H1 (cell line): Measurements from ENCODE around the gene CTDP1. TPM values are rescaled to one million over a fixed set of nuclear protein-coding genes. Genes with fewer than 3 reads are reported as not detected.

ENCODE experiments used
- CTCF ChIA-PET: fragments of 300-600 bp; sonication (Branson Sonifier 250); formaldehyde crosslinking; loops from one replicate; lab custom pipeline; 2021; ENCODE audit not compliant: partially characterized antibody; lab: Charles Lee
- POLR2A ChIA-PET: fragments of 300-600 bp; sonication (Branson Sonifier 250); formaldehyde crosslinking; loops from one replicate; lab custom pipeline; 2021; ENCODE audit warnings: inconsistent platforms; ENCODE audit not compliant: partially characterized antibody; lab: Charles Lee
- DNase-seq, 2 experiments: peaks; one replicate each; pipeline versions ENCODE4 v3.0.0 to v3.0.0-alpha.2; 2010 to 2022; ENCODE audit warnings: low spot score in 2 of 2, low read depth in 1 of 2, mixed read lengths in 1 of 2
- FAIRE-seq: peaks from 2 replicates; lab custom pipeline; 2011; peaks lifted over from hg19 to GRCh38; lab: Jason Lieb, UNC
- H2AFZ ChIP-seq: 2 replicates; pipeline ENCODE4 v1.8.1; 2012; ENCODE audit warnings: low read length, inconsistent platforms
- H2AK5ac ChIP-seq: 2 replicates; pipeline ENCODE4 v1.6.1; 2013; ENCODE audit warnings: low read depth, low read length
- H2BK120ac ChIP-seq: replicated peaks from 2 replicates; pipeline ENCODE3; 2013; ENCODE audit warnings: low read depth, low read length, inconsistent platforms
- H2BK12ac ChIP-seq: 2 replicates; pipeline ENCODE4 v1.6.1; 2013; ENCODE audit warnings: low read depth, low read length
- H2BK15ac ChIP-seq: 2 replicates; pipeline ENCODE4 v1.6.1; 2013; ENCODE audit warnings: low read length
- H2BK20ac ChIP-seq: 2 replicates; pipeline ENCODE4 v1.6.1; 2013; ENCODE audit warnings: low read length
- H2BK5ac ChIP-seq: 2 replicates; pipeline ENCODE4 v1.6.1; 2013; ENCODE audit warnings: low read depth, low read length
- H3K14ac ChIP-seq: 2 replicates; pipeline ENCODE4 v1.6.1; 2013; ENCODE audit warnings: inconsistent platforms; ENCODE audit not compliant: insufficient read length
- H3K18ac ChIP-seq: 2 replicates; pipeline ENCODE4 v1.6.1; 2013; ENCODE audit warnings: low read length; ENCODE audit errors: extremely low read depth
- H3K23ac ChIP-seq: 2 replicates; pipeline ENCODE4 v1.6.1; 2013; ENCODE audit warnings: inconsistent platforms; ENCODE audit not compliant: insufficient read length
- H3K23me2 ChIP-seq: 2 replicates; pipeline ENCODE4 v1.6.1; 2013; ENCODE audit warnings: low read depth, low read length
- H3K27ac ChIP-seq: 2 replicates; pipeline ENCODE4 v1.6.1; 2011; ENCODE audit warnings: low read depth, low read length, inconsistent platforms
- H3K27me3 ChIP-seq, 4 experiments: replicated peaks in 1 of 4; 1 replicate in 1 of 4; 2 replicates in 3 of 4; pipeline versions ENCODE4 v1.6.1 to v1.8.1; 2011 to 2013; ENCODE audit warnings: low read length in 3 of 4, mild to moderate bottlenecking in 3 of 4, inconsistent platforms in 2 of 4, mixed read lengths in 2 of 4, moderate library complexity in 1 of 4; ENCODE audit not compliant: control insufficient read depth in 3 of 4, insufficient read depth in 3 of 4; ENCODE audit errors: extremely low read depth in 1 of 4
- H3K36me3 ChIP-seq, 4 experiments: 2 replicates each; pipeline versions ENCODE4 v1.6.1 to v1.8.1; 2011 to 2013; ENCODE audit warnings: mild to moderate bottlenecking in 4 of 4, low read length in 3 of 4, moderate library complexity in 2 of 4, control low read depth in 1 of 4, inconsistent platforms in 1 of 4; ENCODE audit not compliant: insufficient read depth in 4 of 4, control insufficient read depth in 2 of 4
- H3K4ac ChIP-seq: replicated peaks from 2 replicates; pipeline ENCODE3; 2013; ENCODE audit warnings: low read length, low read depth, mixed read lengths, inconsistent platforms; ENCODE audit not compliant: insufficient read length
- H3K4me1 ChIP-seq, 4 experiments: replicated peaks in 1 of 4; 1 replicate in 1 of 4; 2 replicates in 3 of 4; pipeline versions ENCODE4 v1.6.1 to v1.8.1; 2011 to 2013; ENCODE audit warnings: low read length in 3 of 4, inconsistent platforms in 2 of 4, mixed read lengths in 1 of 4; ENCODE audit not compliant: insufficient read depth in 4 of 4, control insufficient read depth in 3 of 4
- H3K4me2 ChIP-seq, 2 experiments: 2 replicates each; pipeline versions ENCODE4 v1.6.1 to v1.8.1; 2011 to 2013; ENCODE audit warnings: low read depth in 2 of 2, low read length in 2 of 2, control low read depth in 1 of 2, inconsistent platforms in 1 of 2, mild to moderate bottlenecking in 1 of 2; ENCODE audit not compliant: insufficient read depth in 1 of 2
- H3K4me3 ChIP-seq, 4 experiments: fragments of 200-600, 300-600 bp in 1 of 4; sonication (generic), shearing (Covaris generic), sonication (Bioruptor Twin) in 1 of 4; 2 replicates each; pipeline versions ENCODE4 v1.5.1 to v1.8.1; 2011 to 2016; ENCODE audit warnings: low read length in 4 of 4, low read depth in 3 of 4, control low read depth in 2 of 4, inconsistent platforms in 2 of 4, mild to moderate bottlenecking in 2 of 4, mixed read lengths in 1 of 4, moderate library complexity in 1 of 4; ENCODE audit not compliant: insufficient read depth in 2 of 4; ENCODE audit errors: extremely low read depth in 1 of 4
- H3K56ac ChIP-seq: replicated peaks from 2 replicates; pipeline ENCODE3; 2013; ENCODE audit warnings: low read depth, mild to moderate bottlenecking, mixed read lengths, low read length, inconsistent platforms; ENCODE audit not compliant: insufficient read length
- H3K79me1 ChIP-seq: 2 replicates; pipeline ENCODE4 v1.6.1; 2013; ENCODE audit warnings: low read depth, low read length, control low read depth
- H3K79me2 ChIP-seq, 2 experiments: 2 replicates each; pipeline versions ENCODE4 v1.6.1 to v1.8.1; 2012 to 2013; ENCODE audit warnings: low read length in 2 of 2, mild to moderate bottlenecking in 2 of 2, inconsistent platforms in 1 of 2; ENCODE audit not compliant: insufficient read depth in 2 of 2, control insufficient read depth in 1 of 2
- H3K9ac ChIP-seq, 4 experiments: replicated peaks in 1 of 4; 1 replicate in 1 of 4; 2 replicates in 3 of 4; pipeline versions ENCODE4 v1.6.1 to v1.8.1; 2011 to 2013; ENCODE audit warnings: low read depth in 3 of 4, low read length in 3 of 4, control low read depth in 2 of 4, mild to moderate bottlenecking in 2 of 4, moderate library complexity in 2 of 4, inconsistent platforms in 1 of 4; ENCODE audit errors: extremely low read depth in 1 of 4
- H3K9me3 ChIP-seq, 2 experiments: 2 replicates each; pipeline versions ENCODE4 v1.6.1 to v1.8.1; 2012 to 2013; ENCODE audit warnings: mild to moderate bottlenecking in 2 of 2, moderate library complexity in 2 of 2, control low read depth in 1 of 2, inconsistent platforms in 1 of 2, low read depth in 1 of 2, low read length in 1 of 2, mixed read lengths in 1 of 2; ENCODE audit not compliant: insufficient read depth in 2 of 2
- H4K20me1 ChIP-seq, 2 experiments: replicated peaks in 1 of 2; 2 replicates each; pipeline versions ENCODE3 to v1.8.1; 2011 to 2013; ENCODE audit warnings: inconsistent platforms in 2 of 2, low read length in 2 of 2, mild to moderate bottlenecking in 1 of 2; ENCODE audit not compliant: insufficient read depth in 2 of 2, control insufficient read depth in 1 of 2
- H4K5ac ChIP-seq: 2 replicates; pipeline ENCODE4 v1.6.1; 2013; ENCODE audit warnings: low read length, low read depth, mixed read lengths, inconsistent platforms; ENCODE audit not compliant: insufficient read length
- H4K8ac ChIP-seq: 2 replicates; pipeline ENCODE4 v1.8.0; 2013; ENCODE audit warnings: mild to moderate bottlenecking, moderate library complexity, low read length, inconsistent platforms; ENCODE audit not compliant: insufficient read depth; ENCODE audit errors: extremely low read depth
- H4K91ac ChIP-seq: replicated peaks from 2 replicates; pipeline ENCODE3; 2013; ENCODE audit warnings: low read length, mixed read lengths, inconsistent platforms; ENCODE audit not compliant: insufficient read length
- BACH1 ChIP-seq: IDR thresholded peaks from 2 replicates; pipeline ENCODE4 v1.6.1; 2012; ENCODE audit warnings: low read length, improper control_type of control experiment
- CBX5 ChIP-seq: fragments of 300-800, 300-1000 bp; sonication (generic); IDR thresholded peaks from 2 replicates; pipeline ENCODE4 v1.7.1; 2016; ENCODE audit warnings: antibody characterized with exemption, low read length, low read depth
- CEBPB ChIP-seq: IDR thresholded peaks from 2 replicates; pipeline ENCODE4 v1.6.1; 2012; ENCODE audit warnings: low read depth, low read length
- CTBP2 ChIP-seq: IDR thresholded peaks from 2 replicates; pipeline ENCODE4 v1.7.0; 2011; ENCODE audit warnings: borderline replicate concordance, mild to moderate bottlenecking, moderate library complexity, mixed read lengths, low read length; ENCODE audit not compliant: insufficient read depth, insufficient read length
- JUN ChIP-seq: IDR thresholded peaks from 2 replicates; pipeline ENCODE4 v1.6.1; 2011; ENCODE audit warnings: low read depth, mild to moderate bottlenecking, improper control_type of control experiment, low read length
- MAFK ChIP-seq: IDR thresholded peaks from 2 replicates; pipeline ENCODE4 v1.6.1; 2012; ENCODE audit warnings: low read depth, mild to moderate bottlenecking, improper control_type of control experiment, low read length
- SAP30 ChIP-seq: fragments of 300-600 bp; sonication (generic); IDR thresholded peaks from 2 replicates; pipeline ENCODE4 v1.7.1; 2012; ENCODE audit warnings: low read length, moderate library complexity, mild to moderate bottlenecking, inconsistent platforms; ENCODE audit not compliant: insufficient read depth, insufficient replicate concordance
- WGBS, 2 experiments: shearing (Covaris generic) in 1 of 2; methylation state at CpG; one replicate each; pipeline versions ENCODE4 v1.1.6 to v1.1.7; 2013 to 2015; ENCODE audit warnings: low lambda C conversion rate in 2 of 2, mixed read lengths in 2 of 2, inconsistent platforms in 1 of 2, low coverage in 1 of 2, missing lambda C conversion rate in 1 of 2; ENCODE audit not compliant: insufficient replicate concordance in 2 of 2, insufficient coverage in 1 of 2, insufficient read length in 1 of 2; ENCODE audit errors: extremely low coverage in 1 of 2, missing lambda C conversion rate in 1 of 2; 5-methylcytosine and 5-hydroxymethylcytosine counted together
- polyA plus RNA-seq, 7 experiments: library from polyadenylated mRNA; depleted of rRNA in 3 of 7; stranded (reverse) in 5 of 7; unstranded in 2 of 7; fragments of >200 nt in 5 of 7; fragments of 200-250 nt in 2 of 7; gene quantifications; 1 replicate in 5 of 7; 2 replicates in 1 of 7; 4 replicates in 1 of 7; pipeline versions ENCODE4 v1.2.1 to v1.2.3, GENCODE V29; 2011 to 2013; ENCODE audit warnings: missing spikeins in 2 of 7, mixed read lengths in 2 of 7
- total RNA-seq: library from RNA; stranded (reverse); fragmentation: NEBNext Ultra II Directional; extraction: Animal tissue kit (Norgen Biotek cat#: 25700); gene quantifications from 2 replicates; pipeline ENCODE4 v1.2.1, GENCODE V29; 2021

Gene CTDP1
- total and polyA plus RNA-seq, 2 of the 8 experiments (the other 6 are each of a cell fraction or from before 2014, with no cell fraction given): 16.6 to 37.0 TPM

DNA sequence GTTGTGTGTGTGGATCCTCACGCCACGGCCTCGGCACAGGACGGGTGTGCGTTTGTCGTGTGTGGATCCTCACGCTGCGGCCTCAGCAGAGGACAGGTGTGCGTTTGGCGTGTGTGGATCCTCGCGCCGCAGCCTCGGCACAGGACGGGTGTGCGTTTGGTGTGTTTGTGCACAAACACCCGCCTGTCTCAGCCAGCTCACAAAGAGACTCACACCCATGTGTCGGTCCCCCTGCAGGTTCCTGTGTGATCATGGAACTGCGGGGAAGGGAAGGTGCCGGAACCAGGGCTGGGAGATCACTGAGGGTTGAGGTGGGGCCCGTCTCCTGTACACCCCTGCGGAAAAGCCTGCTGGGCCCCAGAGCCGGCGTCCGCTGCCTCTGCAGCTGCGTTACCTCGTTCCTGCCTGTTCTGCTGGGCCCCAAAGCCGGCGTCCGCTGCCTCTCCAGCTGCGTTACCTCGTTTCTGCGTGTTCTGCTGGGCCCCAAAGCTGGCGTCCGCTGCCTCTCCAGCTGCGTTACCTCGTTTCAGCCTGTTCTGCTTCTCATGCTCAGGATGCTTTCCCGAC is 53.6 kb downstream of the CTDP1 start:
- Histone ChIP-seq H2BK20ac (no peak overlapping the region), H3K79me2 (no peaks in the 10 kb centered on the region; a peak in 1 of 4 replicates), H3K9me3 (peaks cover 12 to 16% of the 10 kb centered on the region in 2 experiments), H3K56ac (no peak overlapping the region), H2BK12ac (no peak overlapping the region), H3K27ac (no peak overlapping the region), H3K36me3 (peaks cover 5 to 54% (median 41%) of the 10 kb centered on the region in 4 experiments; a peak in 7 of 8 replicates), H3K4me3 (no peak overlapping the region), H3K79me1 (0 out of 2 replicates have a peak, but pooled peaks cover 2% of the 10 kb centered on the region), H4K91ac (no peak overlapping the region), H2AFZ (no peak overlapping the region), H3K9ac (no peak overlapping the region), H4K20me1 (peaks cover 2 to 9% of the 10 kb centered on the region in 2 experiments), H2AK5ac (no peak overlapping the region), H3K18ac (no peak overlapping the region), H3K27me3 (no peaks in the 10 kb centered on the region), H4K8ac (no peak overlapping the region), H2BK15ac (no peak overlapping the region), H2BK5ac (no peak overlapping the region), H3K4ac (no peak overlapping the region), H3K23me2 (no peaks in the 10 kb centered on the region), H3K14ac (no peak overlapping the region), H4K5ac (no peak overlapping the region), H3K4me1 (no peaks in the 10 kb centered on the region), H2BK120ac (no peak overlapping the region), H3K4me2 (no peak overlapping the region), H3K23ac (no peak overlapping the region)
- FAIRE-seq: no peak
- TF ChIP-seq JUN: no peak
- TF ChIP-seq SAP30: no peak
- no peak for TF ChIP-seq CBX5
- TF ChIP-seq CTBP2: no peak
- no peak for TF ChIP-seq MAFK
- no peak for TF ChIP-seq CEBPB
- no peak for TF ChIP-seq BACH1
- POLR2A ChIA-PET: no interaction called here
- no peak for DNase-seq
- CTCF ChIA-PET: no interaction called here
- WGBS, 2 experiments: 91% methylated on average over 38 of the region's 38 CpGs; no CpG with 5 or more reads in 1 of the 2 experiments
